Measurements from ENCODE around the gene LEP. TPM values are rescaled to one million over a fixed set of nuclear protein-coding genes. Genes with fewer than 3 reads are reported as not detected.
A peak's percentile ranks its signal among the peaks of the same experiment; 100 is the strongest.
"Not testable (repeated sequence)": the region's sequence is repeated elsewhere in the genome, so short reads cannot be mapped to it uniquely, and the experiment has no call there.

Gene LEP
- total RNA-seq, 1 donor from 2014 or later = not detected

- TF ChIP-seq CTCF (IDR thresholded peaks at IDR 0.05) = no peak
- Mint-ChIP-seq H3K9me3 (ENCODE audit: low read depth) (no peaks in the 10 kb centered on the region), H3K4me1 (ENCODE audit: low read depth) (peaks cover 23% of the 10 kb centered on the region), H3K4me3 (ENCODE audit: unreplicated experiment) (no peak overlapping the region), H3K36me3 (ENCODE audit: low read depth) (no peaks in the 10 kb centered on the region), H3K27me3 (ENCODE audit: low read depth) (peaks cover 18% of the 10 kb centered on the region), H3K27ac (ENCODE audit: unreplicated experiment) (no peak overlapping the region)
- peak; percentile 1 for DNase-seq (ENCODE audit: low spot score)
Measured at GRCh38 chr7:128231677-128232076, 9.4 kb upstream of the LEP start.

- TF ChIP-seq CTCF (IDR thresholded peaks at IDR 0.05) = no peak
- Mint-ChIP-seq H3K4me3 (ENCODE audit: unreplicated experiment) (no peak overlapping the region), H3K4me1 (ENCODE audit: low read depth) (peaks cover 26% of the 10 kb centered on the region), H3K27me3 (ENCODE audit: low read depth) (peaks cover 16% of the 10 kb centered on the region), H3K9me3 (ENCODE audit: low read depth) (peaks cover 4% of the 10 kb centered on the region), H3K27ac (ENCODE audit: unreplicated experiment) (no peak overlapping the region), H3K36me3 (ENCODE audit: low read depth) (peaks cover under 1% of the 10 kb centered on the region)
- DNase-seq (ENCODE audit: low spot score) = peak; percentile 17
Measured at GRCh38 chr7:128233471-128233870, 7.6 kb upstream of the LEP start.

GRCh38 chr7:128234476-128235026 lies 6.5 kb upstream of the LEP start:
- Mint-ChIP-seq H3K27ac (ENCODE audit: unreplicated experiment) (no peak overlapping the region), H3K9me3 (ENCODE audit: low read depth) (peaks cover 13% of the 10 kb centered on the region), H3K36me3 (ENCODE audit: low read depth) (peaks cover 4% of the 10 kb centered on the region), H3K27me3 (ENCODE audit: low read depth) (peaks cover 16% of the 10 kb centered on the region), H3K4me3 (ENCODE audit: unreplicated experiment) (no peak overlapping the region), H3K4me1 (ENCODE audit: low read depth) (peaks cover 20% of the 10 kb centered on the region)
- TF ChIP-seq CTCF (IDR thresholded peaks at IDR 0.05) = no peak
- peak; percentile 46 for DNase-seq (ENCODE audit: low spot score)

GRCh38 chr7:128235471-128235870 lies 5.6 kb upstream of the LEP start:
- DNase-seq (ENCODE audit: low spot score) = no peak
- TF ChIP-seq CTCF (IDR thresholded peaks at IDR 0.05) = no peak
- peaks cover 16% of the 10 kb centered on the region for H3K27me3 Mint-ChIP-seq (ENCODE audit: low read depth)
- H3K36me3 Mint-ChIP-seq (ENCODE audit: low read depth) = peaks cover 4% of the 10 kb centered on the region
- no peak overlapping the region for H3K4me3 Mint-ChIP-seq (ENCODE audit: unreplicated experiment)
- no peak overlapping the region for H3K27ac Mint-ChIP-seq (ENCODE audit: unreplicated experiment)
- H3K4me1 Mint-ChIP-seq (ENCODE audit: low read depth) = peaks cover 11% of the 10 kb centered on the region
- peaks cover 15% of the 10 kb centered on the region for H3K9me3 Mint-ChIP-seq (ENCODE audit: low read depth)

GRCh38 chr7:128236924-128237586 lies 4.0 kb upstream of the LEP start:
- H3K27ac Mint-ChIP-seq (ENCODE audit: unreplicated experiment) = peak overlapping the region; percentile 5
- peaks cover 16% of the 10 kb centered on the region for H3K27me3 Mint-ChIP-seq (ENCODE audit: low read depth)
- H3K36me3 Mint-ChIP-seq (ENCODE audit: low read depth) = peaks cover 4% of the 10 kb centered on the region

GRCh38 chr7:128239146-128239545 lies 1.9 kb upstream of the LEP start:
- H3K4me3 Mint-ChIP-seq (ENCODE audit: unreplicated experiment); H3K4me1 Mint-ChIP-seq (ENCODE audit: low read depth); H3K36me3 Mint-ChIP-seq (ENCODE audit: low read depth); H3K27ac Mint-ChIP-seq (ENCODE audit: unreplicated experiment): not testable (repeated sequence)
- DNase-seq (ENCODE audit: low spot score) = peak; percentile 2
- Mint-ChIP-seq H3K9me3 (ENCODE audit: low read depth) (peaks cover 15% of the 10 kb centered on the region), H3K27me3 (ENCODE audit: low read depth) (peaks cover 12% of the 10 kb centered on the region)

More at GRCh38 chr7:128236924-128237586, 4.0 kb upstream of the LEP start:
- peak; percentile 15 for DNase-seq (ENCODE audit: low spot score)
- TF ChIP-seq CTCF (IDR thresholded peaks at IDR 0.05) = no peak
- Mint-ChIP-seq H3K4me1 (ENCODE audit: low read depth) (peaks cover 11% of the 10 kb centered on the region), H3K4me3 (ENCODE audit: unreplicated experiment) (no peak overlapping the region), H3K9me3 (ENCODE audit: low read depth) (peaks cover 15% of the 10 kb centered on the region)

All from chondrocyte (in vitro differentiated cells).